Measurements from ENCODE around the gene PDHX.
"Not testable (repeated sequence)": the region's sequence is repeated elsewhere in the genome, so short reads cannot be mapped to it uniquely, and the experiment has no call there.

PDHX gene
- long read RNA-seq, donor 1, transcript PDHX-201 (11 exons, 2,389 nt) = major isoform, 10 of 15 reads
- long read RNA-seq, donor 1, partial matches to known transcripts = 5 of 15 reads
- long read RNA-seq, donor 1, other reads (novel, unspliced or antisense) = 0 of 15 reads
- long read RNA-seq, donor 2, transcript PDHX-201 (11 exons, 2,389 nt) = major isoform, 7 of 13 reads
- long read RNA-seq, donor 2, partial matches to known transcripts = 6 of 13 reads
- long read RNA-seq, donor 2, other reads (novel, unspliced or antisense) = 0 of 13 reads
- long read RNA-seq, donor 3, partial matches to known transcripts = 13 of 15 reads
- long read RNA-seq, donor 3, other reads (novel, unspliced or antisense) = 0 of 15 reads
- long read RNA-seq, donor 4, transcript PDHX-201 (11 exons, 2,389 nt) = major isoform, 5 of 11 reads
- long read RNA-seq, donor 4, partial matches to known transcripts = 5 of 11 reads
- long read RNA-seq, donor 4, other reads (novel, unspliced or antisense) = 0 of 11 reads
- long read RNA-seq, donor 5, transcript PDHX-201 (11 exons, 2,389 nt) = major isoform, 6 of 6 reads
- long read RNA-seq, donor 5, partial matches to known transcripts = 0 of 6 reads
- long read RNA-seq, donor 5, other reads (novel, unspliced or antisense) = 0 of 6 reads
- long read RNA-seq, donor 6, transcript PDHX-201 (11 exons, 2,389 nt) = major isoform, 5 of 42 reads
- long read RNA-seq, donor 6, partial matches to known transcripts = 37 of 42 reads
- long read RNA-seq, donor 6, other reads (novel, unspliced or antisense) = 0 of 42 reads
- long read RNA-seq, donor 7, transcript PDHX-201 (11 exons, 2,389 nt) = major isoform, 11 of 198 reads
- long read RNA-seq, donor 7, partial matches to known transcripts = 141 of 198 reads
- long read RNA-seq, donor 7, other reads (novel, unspliced or antisense) = 45 of 198 reads
- long read RNA-seq, donor 8, transcript PDHX-201 (11 exons, 2,389 nt) = major isoform, 5 of 99 reads
- long read RNA-seq, donor 8, partial matches to known transcripts = 93 of 99 reads
- long read RNA-seq, donor 8, other reads (novel, unspliced or antisense) = 0 of 99 reads

DNA sequence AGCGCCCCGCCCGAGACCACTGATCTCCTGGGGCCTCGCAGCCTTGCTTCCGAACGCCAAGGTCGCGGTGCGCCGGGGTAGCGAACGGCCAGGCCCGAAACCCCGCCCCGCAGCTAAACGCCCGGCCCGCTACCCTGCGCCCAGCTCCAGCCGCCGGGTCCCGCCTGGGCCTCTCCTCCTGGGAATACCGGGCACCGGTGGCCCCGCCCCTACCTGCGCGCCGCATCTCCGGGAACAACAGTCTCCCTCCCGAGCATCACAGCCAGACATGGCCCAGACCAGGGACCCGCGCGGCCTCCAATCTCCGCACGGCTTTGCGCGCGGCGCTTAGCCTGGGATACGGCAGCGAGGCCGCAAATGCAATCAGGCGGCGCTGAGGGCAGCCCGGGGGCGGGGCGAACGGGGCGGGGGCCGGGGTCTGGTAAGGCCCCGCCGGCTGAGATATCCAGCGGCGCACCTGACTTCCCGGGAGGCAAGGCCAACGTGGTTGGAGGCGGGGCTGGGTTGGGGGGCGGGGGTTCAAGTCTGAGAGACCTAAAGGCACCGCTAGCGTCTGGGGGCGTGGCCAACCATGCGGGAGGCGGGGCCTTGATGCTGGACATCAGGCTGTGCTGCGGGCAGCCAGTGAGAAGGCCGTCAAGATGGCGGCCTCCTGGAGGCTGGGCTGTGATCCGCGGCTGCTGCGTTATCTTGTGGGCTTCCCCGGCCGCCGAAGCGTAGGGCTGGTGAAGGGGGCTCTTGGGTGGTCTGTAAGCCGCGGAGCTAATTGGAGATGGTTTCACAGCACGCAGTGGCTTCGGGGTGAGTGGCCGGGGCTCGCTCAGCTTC is at the start of gene PDHX, which contains the start of gene APIP:
PDHX (plus strand) TSS at position 604 of the 828 bp plus-strand sequence; CDS start at position 642, 38 bp downstream.
APIP (minus strand) TSS at position 365 of the 828 bp plus-strand sequence; CDS start at position 270, 95 bp downstream.
- DNase-seq = peak; percentile 97

GRCh38 chr11:34869425-34869824 is 47.0 kb upstream of the PDHX start:
- DNase-seq = no peak

GRCh38 chr11:34870548-34871196 is 45.7 kb upstream of the PDHX start:
- no peak for DNase-seq

DNA sequence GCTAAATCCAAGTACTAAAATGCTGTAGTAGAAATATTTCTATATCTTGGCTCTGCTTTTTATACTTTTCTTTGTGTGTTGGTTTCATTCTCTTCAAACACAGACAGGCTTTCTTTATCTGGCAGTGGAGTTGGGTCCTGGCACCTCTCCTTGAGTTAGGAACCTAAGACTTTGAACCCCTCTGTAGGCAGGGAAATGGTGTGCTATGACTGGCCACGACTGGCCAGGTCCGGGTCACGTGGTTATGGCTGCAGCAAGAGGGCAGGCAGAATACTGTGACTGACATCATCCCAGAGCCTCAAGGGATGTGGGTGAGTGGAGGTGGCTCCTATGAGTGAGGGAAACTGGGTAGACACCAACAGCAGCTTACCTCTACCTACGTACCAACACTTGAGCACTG is 42.2 kb upstream of the PDHX start:
- DNase-seq = no peak

DNA sequence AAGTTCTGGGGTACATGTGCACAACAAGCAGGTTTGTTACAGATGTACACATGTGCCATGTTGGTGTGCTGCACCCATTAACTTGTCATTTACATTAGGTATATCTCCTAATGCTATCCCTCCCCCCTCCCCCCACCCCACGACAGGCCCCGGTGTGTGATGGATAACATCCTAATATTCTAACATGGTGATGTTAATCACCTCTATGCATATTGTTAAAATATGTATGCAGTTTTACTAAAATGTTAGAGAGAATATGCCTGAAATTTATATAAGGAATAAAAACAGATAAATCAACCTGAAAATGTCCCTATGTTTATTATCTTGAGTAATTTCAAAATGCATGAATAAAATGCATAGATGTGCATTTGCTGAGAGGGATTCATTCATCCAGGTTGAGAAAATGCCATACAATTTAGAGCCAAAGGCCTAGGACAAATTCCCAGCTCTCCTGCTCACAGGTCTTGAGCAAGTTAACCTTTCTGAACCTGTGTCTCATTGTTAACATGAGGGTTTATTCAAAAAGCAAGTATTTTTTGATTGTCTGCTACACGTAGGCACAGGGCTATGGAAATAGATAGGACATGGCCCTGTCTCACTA is 38.9 kb upstream of the PDHX start:
- no peak for DNase-seq

GRCh38 chr11:34881900-34882299 is 34.5 kb upstream of the PDHX start:
- DNase-seq = no peak

DNA sequence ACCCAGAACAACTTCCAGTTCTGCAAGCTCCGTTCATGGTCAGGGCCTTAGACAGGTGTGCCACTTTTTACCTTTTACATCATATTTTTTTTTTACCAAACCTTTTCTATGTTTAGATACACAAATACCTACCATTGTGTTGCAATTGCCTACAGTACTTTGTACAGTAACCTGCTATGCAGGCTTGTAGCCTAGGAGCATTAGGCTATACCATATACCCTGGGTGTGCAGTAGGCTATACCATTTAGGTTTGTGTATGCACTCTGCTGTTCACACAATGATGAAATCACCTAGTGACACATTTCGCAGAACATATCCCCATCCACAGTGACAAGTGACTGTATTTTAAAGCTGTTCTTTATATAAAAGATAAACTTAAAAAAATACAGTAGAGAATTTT is 29.8 kb upstream of the PDHX start:
- DNase-seq = no peak

DNA sequence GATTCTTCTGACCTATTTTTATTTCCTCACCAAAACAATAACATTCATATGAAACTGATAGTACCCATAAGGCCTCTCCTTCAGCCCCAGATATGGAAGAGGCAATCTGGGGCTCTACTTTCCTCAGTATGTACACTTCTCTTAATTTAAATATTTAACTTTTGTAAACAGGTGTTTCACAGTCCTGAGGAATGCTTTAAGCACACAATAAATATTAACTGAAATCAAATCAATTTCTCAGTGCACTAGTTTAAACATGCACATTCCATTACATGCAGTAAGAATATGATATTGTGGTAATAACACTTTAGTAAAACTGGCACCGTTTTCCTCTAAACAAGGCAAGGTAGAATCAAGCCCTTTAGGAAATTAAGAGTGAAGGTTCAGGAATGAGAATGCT is 29.2 kb upstream of the PDHX start:
- DNase-seq = no peak

- no peak for DNase-seq
These were observed 26.3 kb upstream of the PDHX start for GRCh38 chr11:34890089-34890488.

GRCh38 chr11:34890812-34891211 is 25.6 kb upstream of the PDHX start:
- DNase-seq = no peak

DNA sequence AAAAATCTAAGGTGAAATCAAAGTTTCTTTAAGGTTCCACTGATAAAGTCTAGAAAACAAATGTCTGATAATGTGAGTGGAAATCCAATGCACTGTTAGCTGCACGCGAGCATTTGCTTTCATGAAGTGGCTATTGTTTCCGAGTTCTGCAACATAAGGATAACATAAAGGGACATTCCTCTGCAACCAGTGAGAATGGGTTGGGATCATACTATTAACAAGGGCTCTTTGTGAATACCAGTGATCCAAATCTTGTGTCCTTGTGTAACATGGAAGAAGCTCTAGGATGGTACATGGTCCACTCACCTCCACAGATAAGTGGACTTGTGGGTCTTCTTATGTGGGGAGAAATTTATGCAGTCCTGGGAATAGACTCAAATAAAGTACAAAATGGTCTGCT is 24.8 kb upstream of the PDHX start:
- DNase-seq = no peak

- no peak for DNase-seq
These were observed 23.0 kb upstream of the PDHX start for GRCh38 chr11:34893416-34893815.

- DNase-seq = not testable (repeated sequence)
These were observed 20.2 kb upstream of the PDHX start for GRCh38 chr11:34896191-34896590.

- no peak for DNase-seq
These were observed 19.1 kb upstream of the PDHX start for GRCh38 chr11:34897171-34897870.

DNA sequence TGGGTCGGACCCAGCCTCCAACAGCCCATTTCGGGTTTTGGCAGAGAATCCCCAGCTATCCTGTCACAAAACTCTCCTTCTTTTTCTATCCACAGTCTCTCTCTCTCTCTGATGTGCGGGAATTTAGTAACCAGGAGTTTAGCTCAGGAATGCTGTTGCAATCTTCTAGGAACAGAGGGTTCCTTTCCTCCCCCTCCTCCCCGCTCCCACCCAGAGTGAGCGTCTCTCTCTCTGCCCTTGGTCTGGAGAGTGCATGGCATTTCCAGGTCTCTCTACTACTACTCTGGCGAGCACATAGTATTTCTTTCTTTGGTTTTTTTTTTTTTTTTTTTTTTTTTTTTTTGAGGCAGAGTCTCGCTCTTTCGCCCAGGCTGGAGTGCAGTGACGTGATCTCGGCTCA is 17.9 kb upstream of the PDHX start:
- no peak for DNase-seq

GRCh38 chr11:34899633-34900016 is 16.8 kb upstream of the PDHX start:
- DNase-seq = no peak

GRCh38 chr11:34904421-34904955 is 11.9 kb upstream of the PDHX start:
- DNase-seq = no peak

DNA sequence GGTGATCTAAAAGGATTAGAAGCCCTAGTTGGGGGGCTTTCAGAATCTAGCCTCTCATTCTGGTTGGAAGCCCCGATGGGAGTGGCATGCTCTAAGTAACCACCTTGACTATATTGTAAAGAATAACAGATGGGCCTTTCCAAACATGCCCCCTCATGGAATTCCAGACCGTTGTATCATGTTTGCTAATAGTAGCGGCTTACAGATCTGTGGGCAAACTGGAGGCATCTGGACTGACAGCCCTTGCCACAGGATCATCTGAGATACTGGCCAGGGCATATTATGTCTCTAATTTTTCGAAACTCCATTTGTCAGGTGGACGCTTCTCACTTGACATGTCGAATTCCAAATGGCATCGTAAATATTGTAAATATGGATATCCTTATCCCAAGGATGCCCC is 10.8 kb upstream of the PDHX start:
- DNase-seq = no peak

GRCh38 chr11:34907934-34908593 is 8.4 kb upstream of the PDHX start:
- DNase-seq = no peak

DNA sequence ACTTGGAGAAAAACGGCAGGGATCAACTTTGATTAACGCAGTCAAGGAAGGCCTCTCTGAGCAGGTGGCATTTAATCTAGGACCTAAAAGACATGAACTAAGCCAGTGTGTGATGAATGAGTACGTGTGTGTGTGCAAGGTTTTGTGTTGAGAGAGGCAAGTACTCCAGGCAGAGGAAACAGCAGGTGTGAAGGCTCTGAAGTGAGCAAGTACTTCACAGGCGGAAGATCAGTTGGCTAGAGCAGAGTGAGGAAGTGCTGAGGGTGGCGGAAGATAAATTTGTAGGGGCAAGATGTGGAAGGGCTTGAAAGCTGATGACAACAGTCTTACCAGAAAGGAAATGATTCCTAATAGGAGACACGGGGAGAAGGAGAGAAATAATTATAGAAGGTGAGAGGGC is 7.0 kb upstream of the PDHX start:
- DNase-seq = no peak
